ENCODE results near the gene GGPS1. TPM values are rescaled to one million over a fixed set of nuclear protein-coding genes. Genes with fewer than 3 reads are reported as not detected.

Gene GGPS1
- total and polyA plus RNA-seq, 2 donors from 2014 or later, result 38.3 to 39.0 TPM

DNA sequence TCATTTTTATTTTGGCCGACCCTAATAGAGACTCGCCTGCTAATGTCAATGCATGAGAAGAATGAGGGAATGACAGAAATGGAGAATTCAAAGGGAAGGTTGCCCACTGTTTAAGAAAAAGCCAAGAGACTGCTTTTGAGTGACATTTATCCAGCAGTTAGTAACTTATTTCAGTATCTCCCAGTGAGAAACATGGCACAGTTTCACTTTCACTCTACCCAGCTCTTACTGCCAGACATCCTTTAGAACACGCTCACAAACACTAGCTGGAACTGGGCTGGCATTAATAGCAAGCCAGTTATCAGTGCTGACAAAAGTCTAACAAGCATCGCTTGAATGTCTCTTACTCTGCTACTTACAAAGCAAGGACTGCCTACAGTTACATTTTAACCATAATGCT lies 8.5 kb downstream of the GGPS1 start:
- FAIRE-seq (peak; percentile 69), DNase-seq (peak in 2 of 5 donors; percentile 38 to 57)
- H3K4me3 ChIP-seq (ENCODE audit: low read length in 3 of 3), result peak overlapping the region in 2 of 3 donors; percentile 16 to 38
- H3K27me3 ChIP-seq (ENCODE audit: control insufficient read depth, insufficient read depth, low read length), result no peaks in the 10 kb centered on the region
- H3K27ac ChIP-seq (ENCODE audit: low read depth in 2 of 2, low read length in 2 of 2), result peak overlapping the region; percentile 47 to 51
- H3K9ac ChIP-seq (ENCODE audit: low read length in 3 of 3), result peak overlapping the region in 1 of 3 donors; percentile 4
- intact Hi-C loops (cut with DNase I), result no loop called here
- H3K9me3 ChIP-seq (ENCODE audit: control insufficient read depth in 2 of 3, insufficient read depth in 1 of 3, low read length in 3 of 3), result no peaks in the 10 kb centered on the region
- TF ChIP-seq, protein P1, sequence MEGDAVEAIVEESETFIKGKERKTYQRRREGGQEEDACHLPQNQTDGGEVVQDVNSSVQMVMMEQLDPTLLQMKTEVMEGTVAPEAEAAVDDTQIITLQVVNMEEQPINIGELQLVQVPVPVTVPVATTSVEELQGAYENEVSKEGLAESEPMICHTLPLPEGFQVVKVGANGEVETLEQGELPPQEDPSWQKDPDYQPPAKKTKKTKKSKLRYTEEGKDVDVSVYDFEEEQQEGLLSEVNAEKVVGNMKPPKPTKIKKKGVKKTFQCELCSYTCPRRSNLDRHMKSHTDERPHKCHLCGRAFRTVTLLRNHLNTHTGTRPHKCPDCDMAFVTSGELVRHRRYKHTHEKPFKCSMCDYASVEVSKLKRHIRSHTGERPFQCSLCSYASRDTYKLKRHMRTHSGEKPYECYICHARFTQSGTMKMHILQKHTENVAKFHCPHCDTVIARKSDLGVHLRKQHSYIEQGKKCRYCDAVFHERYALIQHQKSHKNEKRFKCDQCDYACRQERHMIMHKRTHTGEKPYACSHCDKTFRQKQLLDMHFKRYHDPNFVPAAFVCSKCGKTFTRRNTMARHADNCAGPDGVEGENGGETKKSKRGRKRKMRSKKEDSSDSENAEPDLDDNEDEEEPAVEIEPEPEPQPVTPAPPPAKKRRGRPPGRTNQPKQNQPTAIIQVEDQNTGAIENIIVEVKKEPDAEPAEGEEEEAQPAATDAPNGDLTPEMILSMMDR (IDR thresholded peaks at IDR 0.05; ENCODE audit: borderline replicate concordance, extremely low read depth, insufficient read depth), result no peak
- H3K36me3 ChIP-seq (ENCODE audit: control insufficient read depth in 2 of 3, insufficient read depth in 3 of 3, low read length in 3 of 3), result peaks cover 0 to 7% (median 2%) of the 10 kb centered on the region in 3 donors
- H3K4me1 ChIP-seq (ENCODE audit: control insufficient read depth in 2 of 3, insufficient read depth in 2 of 3, low read depth in 1 of 3, low read length in 3 of 3), result peaks cover 0 to 6% (median 1%) of the 10 kb centered on the region in 3 donors

DNA sequence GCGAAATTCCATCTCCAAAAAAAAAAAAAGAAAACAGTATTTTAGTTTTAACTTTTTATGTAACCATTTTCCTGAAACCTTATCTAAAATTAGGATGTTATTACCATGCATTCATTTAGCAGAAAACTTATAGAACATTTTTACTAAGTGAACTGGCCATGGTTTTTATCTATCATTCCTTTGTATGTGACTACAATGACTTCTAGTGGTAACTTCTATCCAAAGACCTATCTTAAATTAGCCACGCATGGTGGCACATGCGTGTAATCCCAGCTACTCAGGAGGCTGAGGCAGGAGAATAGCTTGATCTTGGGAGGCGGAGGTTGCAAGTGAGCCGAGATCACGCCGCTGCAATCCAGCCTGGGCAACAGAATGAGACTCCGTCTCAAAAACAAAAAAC lies 11.4 kb downstream of the GGPS1 start:
- intact Hi-C loops (cut with DNase I), result no loop called here
- peaks cover 0 to 16% (median 2%) of the 10 kb centered on the region in 3 donors for H3K36me3 ChIP-seq (ENCODE audit: control insufficient read depth in 2 of 3, insufficient read depth in 3 of 3, low read length in 3 of 3)
- H3K4me1 ChIP-seq (ENCODE audit: control insufficient read depth in 2 of 3, insufficient read depth in 2 of 3, low read depth in 1 of 3, low read length in 3 of 3), result peaks cover 0 to 3% (median 0%) of the 10 kb centered on the region in 3 donors
- FAIRE-seq (no peak), DNase-seq (no peak)
- no peaks in the 10 kb centered on the region for H3K9me3 ChIP-seq (ENCODE audit: control insufficient read depth in 2 of 3, insufficient read depth in 1 of 3, low read length in 3 of 3)
- no peak overlapping the region for H3K27ac ChIP-seq (ENCODE audit: low read depth in 2 of 2, low read length in 2 of 2)
- H3K27me3 ChIP-seq (ENCODE audit: control insufficient read depth, insufficient read depth, low read length), result no peaks in the 10 kb centered on the region
- H3K9ac ChIP-seq (ENCODE audit: low read length in 3 of 3), result no peak overlapping the region
- no peak overlapping the region for H3K4me3 ChIP-seq (ENCODE audit: low read length in 3 of 3)
- TF ChIP-seq, protein P1 (IDR thresholded peaks at IDR 0.05; ENCODE audit: borderline replicate concordance, extremely low read depth, insufficient read depth), result no peak

DNA sequence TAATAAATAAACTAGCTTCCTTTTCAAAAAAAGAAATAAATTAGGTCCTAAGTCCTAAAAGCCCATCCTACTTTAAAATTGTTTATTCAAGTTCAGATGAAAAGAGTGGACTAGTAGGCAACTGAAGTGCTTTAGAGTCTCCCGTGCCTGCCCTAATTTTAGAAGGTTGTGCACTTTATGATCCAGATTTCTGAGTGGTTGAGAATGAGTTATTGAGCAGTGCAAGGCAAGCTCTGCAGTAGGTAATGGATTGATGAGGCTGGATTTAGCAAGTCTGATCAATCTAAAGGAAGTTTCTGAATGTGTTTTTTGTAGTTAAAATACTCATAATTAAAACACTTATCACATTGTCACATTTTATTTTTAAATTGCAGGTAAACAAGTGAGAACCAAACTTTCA lies 13.0 kb downstream of the GGPS1 start:
- FAIRE-seq, result no peak
- TF ChIP-seq, protein P1 (IDR thresholded peaks at IDR 0.05; ENCODE audit: borderline replicate concordance, extremely low read depth, insufficient read depth), result no peak
- intact Hi-C loops (cut with DNase I), result no loop called here

DNA sequence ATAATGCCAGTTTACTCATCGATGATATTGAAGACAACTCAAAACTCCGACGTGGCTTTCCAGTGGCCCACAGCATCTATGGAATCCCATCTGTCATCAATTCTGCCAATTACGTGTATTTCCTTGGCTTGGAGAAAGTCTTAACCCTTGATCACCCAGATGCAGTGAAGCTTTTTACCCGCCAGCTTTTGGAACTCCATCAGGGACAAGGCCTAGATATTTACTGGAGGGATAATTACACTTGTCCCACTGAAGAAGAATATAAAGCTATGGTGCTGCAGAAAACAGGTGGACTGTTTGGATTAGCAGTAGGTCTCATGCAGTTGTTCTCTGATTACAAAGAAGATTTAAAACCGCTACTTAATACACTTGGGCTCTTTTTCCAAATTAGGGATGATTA lies 13.7 kb downstream of the GGPS1 start:
- H3K27ac ChIP-seq (ENCODE audit: low read depth in 2 of 2, low read length in 2 of 2), result no peak overlapping the region
- peaks cover 0 to 16% (median 0%) of the 10 kb centered on the region in 3 donors for H3K36me3 ChIP-seq (ENCODE audit: control insufficient read depth in 2 of 3, insufficient read depth in 3 of 3, low read length in 3 of 3)
- intact Hi-C loops (cut with DNase I), result no loop called here
- FAIRE-seq (no peak), DNase-seq (no peak)
- no peak overlapping the region for H3K4me3 ChIP-seq (ENCODE audit: low read length in 3 of 3)
- H3K9me3 ChIP-seq (ENCODE audit: control insufficient read depth in 2 of 3, insufficient read depth in 1 of 3, low read length in 3 of 3), result no peaks in the 10 kb centered on the region
- TF ChIP-seq, protein P1 (IDR thresholded peaks at IDR 0.05; ENCODE audit: borderline replicate concordance, extremely low read depth, insufficient read depth), result no peak
- H3K27me3 ChIP-seq (ENCODE audit: control insufficient read depth, insufficient read depth, low read length), result no peaks in the 10 kb centered on the region
- H3K9ac ChIP-seq (ENCODE audit: low read length in 3 of 3), result no peak overlapping the region
- H3K4me1 ChIP-seq (ENCODE audit: control insufficient read depth in 2 of 3, insufficient read depth in 2 of 3, low read depth in 1 of 3, low read length in 3 of 3), result no peaks in the 10 kb centered on the region

More for the DNA sequence above, 13.0 kb downstream of the GGPS1 start:
- peaks cover 0 to 3% (median 0%) of the 10 kb centered on the region in 3 donors for H3K4me1 ChIP-seq (ENCODE audit: control insufficient read depth in 2 of 3, insufficient read depth in 2 of 3, low read depth in 1 of 3, low read length in 3 of 3)
- H3K27ac ChIP-seq (ENCODE audit: low read depth in 2 of 2, low read length in 2 of 2), result no peak overlapping the region
- no peaks in the 10 kb centered on the region for H3K9me3 ChIP-seq (ENCODE audit: control insufficient read depth in 2 of 3, insufficient read depth in 1 of 3, low read length in 3 of 3)
- no peaks in the 10 kb centered on the region for H3K27me3 ChIP-seq (ENCODE audit: control insufficient read depth, insufficient read depth, low read length)
- no peak overlapping the region for H3K9ac ChIP-seq (ENCODE audit: low read length in 3 of 3)
- H3K36me3 ChIP-seq (ENCODE audit: control insufficient read depth in 2 of 3, insufficient read depth in 3 of 3, low read length in 3 of 3), result peaks cover 0 to 16% (median 0%) of the 10 kb centered on the region in 3 donors
- no peak for DNase-seq
- H3K4me3 ChIP-seq (ENCODE audit: low read length in 3 of 3), result no peak overlapping the region

Measured in kidney (tissue), 14 donors.